Measurements from ENCODE around the gene LAMA3.

LAMA3 gene

DNA sequence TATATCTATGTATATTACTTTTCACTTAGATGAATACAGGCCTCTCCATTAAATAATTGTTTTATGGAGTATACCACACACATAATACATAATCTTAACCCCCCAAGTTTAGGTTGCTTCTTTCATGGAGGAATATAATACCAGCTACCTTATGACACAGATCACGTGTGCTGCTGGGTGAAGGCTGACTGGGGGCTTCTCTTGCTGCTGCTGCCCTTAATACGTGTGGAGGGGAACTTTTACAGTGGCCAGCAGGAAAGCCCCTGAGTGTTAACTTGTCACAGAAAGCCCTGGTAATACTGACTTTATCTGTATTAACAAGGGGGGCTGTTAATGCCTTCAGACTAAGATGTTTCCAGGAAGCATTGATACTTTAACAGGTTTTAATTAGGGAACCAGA lies 63.1 kb downstream of the LAMA3 start:
- no peak overlapping the region for H3K27ac ChIP-seq
- no peaks in the 10 kb centered on the region for H3K27me3 ChIP-seq (ENCODE audit: insufficient read depth, low read depth)
- TF ChIP-seq, protein P1, sequence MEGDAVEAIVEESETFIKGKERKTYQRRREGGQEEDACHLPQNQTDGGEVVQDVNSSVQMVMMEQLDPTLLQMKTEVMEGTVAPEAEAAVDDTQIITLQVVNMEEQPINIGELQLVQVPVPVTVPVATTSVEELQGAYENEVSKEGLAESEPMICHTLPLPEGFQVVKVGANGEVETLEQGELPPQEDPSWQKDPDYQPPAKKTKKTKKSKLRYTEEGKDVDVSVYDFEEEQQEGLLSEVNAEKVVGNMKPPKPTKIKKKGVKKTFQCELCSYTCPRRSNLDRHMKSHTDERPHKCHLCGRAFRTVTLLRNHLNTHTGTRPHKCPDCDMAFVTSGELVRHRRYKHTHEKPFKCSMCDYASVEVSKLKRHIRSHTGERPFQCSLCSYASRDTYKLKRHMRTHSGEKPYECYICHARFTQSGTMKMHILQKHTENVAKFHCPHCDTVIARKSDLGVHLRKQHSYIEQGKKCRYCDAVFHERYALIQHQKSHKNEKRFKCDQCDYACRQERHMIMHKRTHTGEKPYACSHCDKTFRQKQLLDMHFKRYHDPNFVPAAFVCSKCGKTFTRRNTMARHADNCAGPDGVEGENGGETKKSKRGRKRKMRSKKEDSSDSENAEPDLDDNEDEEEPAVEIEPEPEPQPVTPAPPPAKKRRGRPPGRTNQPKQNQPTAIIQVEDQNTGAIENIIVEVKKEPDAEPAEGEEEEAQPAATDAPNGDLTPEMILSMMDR (conservative IDR thresholded peaks at IDR 0.05; ENCODE audit: low read depth, low read length), result no peak
- no peak overlapping the region for H3K4me3 ChIP-seq (IDR thresholded peaks at IDR 0.05; ENCODE audit: insufficient read depth, low read depth, low read length)
- no peak overlapping the region for H2AFZ ChIP-seq (ENCODE audit: low read depth)
- no peaks in the 10 kb centered on the region for H4K20me1 ChIP-seq (ENCODE audit: insufficient read depth)
- no peaks in the 10 kb centered on the region for H3K4me1 ChIP-seq (ENCODE audit: low read depth, poor library complexity, severe bottlenecking)
- H3K4me2 ChIP-seq, result no peak overlapping the region
- no peaks in the 10 kb centered on the region for H3K79me2 ChIP-seq (ENCODE audit: insufficient read depth, low read depth)
- no peak overlapping the region for H3K9ac ChIP-seq
- no peaks in the 10 kb centered on the region for H3K36me3 ChIP-seq (ENCODE audit: insufficient read depth)

DNA sequence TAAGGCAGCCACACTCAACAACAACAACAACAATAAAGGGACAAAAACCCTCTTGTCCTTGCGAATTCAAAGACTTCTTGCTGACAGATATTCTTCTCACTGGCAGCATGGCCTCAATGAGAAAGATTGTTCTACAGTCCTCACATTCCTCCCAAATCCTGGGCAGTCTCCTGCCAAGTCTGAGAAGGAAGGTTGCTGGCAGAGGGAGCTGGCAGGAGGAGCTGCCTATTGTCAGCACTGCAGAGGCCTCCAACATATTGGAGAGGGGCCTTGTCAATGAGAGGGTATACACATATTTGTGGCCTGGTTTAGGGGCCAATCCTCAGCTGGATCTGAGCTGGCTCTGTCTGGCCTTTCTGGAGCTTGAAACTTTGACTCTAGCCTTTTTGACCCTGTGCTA lies 63.5 kb downstream of the LAMA3 start:
- Histone ChIP-seq H3K36me3 (ENCODE audit: insufficient read depth) (no peaks in the 10 kb centered on the region), H3K4me1 (ENCODE audit: low read depth, poor library complexity, severe bottlenecking) (no peaks in the 10 kb centered on the region), H3K79me2 (ENCODE audit: insufficient read depth, low read depth) (no peaks in the 10 kb centered on the region), H3K27ac (no peak overlapping the region), H4K20me1 (ENCODE audit: insufficient read depth) (no peaks in the 10 kb centered on the region), H3K4me2 (no peak overlapping the region), H3K9ac (no peak overlapping the region), H3K27me3 (ENCODE audit: insufficient read depth, low read depth) (no peaks in the 10 kb centered on the region), H2AFZ (ENCODE audit: low read depth) (no peak overlapping the region), H3K4me3 (IDR thresholded peaks at IDR 0.05; ENCODE audit: insufficient read depth, low read depth, low read length) (no peak overlapping the region)
- TF ChIP-seq, protein P1 (conservative IDR thresholded peaks at IDR 0.05; ENCODE audit: low read depth, low read length), result no peak

DNA sequence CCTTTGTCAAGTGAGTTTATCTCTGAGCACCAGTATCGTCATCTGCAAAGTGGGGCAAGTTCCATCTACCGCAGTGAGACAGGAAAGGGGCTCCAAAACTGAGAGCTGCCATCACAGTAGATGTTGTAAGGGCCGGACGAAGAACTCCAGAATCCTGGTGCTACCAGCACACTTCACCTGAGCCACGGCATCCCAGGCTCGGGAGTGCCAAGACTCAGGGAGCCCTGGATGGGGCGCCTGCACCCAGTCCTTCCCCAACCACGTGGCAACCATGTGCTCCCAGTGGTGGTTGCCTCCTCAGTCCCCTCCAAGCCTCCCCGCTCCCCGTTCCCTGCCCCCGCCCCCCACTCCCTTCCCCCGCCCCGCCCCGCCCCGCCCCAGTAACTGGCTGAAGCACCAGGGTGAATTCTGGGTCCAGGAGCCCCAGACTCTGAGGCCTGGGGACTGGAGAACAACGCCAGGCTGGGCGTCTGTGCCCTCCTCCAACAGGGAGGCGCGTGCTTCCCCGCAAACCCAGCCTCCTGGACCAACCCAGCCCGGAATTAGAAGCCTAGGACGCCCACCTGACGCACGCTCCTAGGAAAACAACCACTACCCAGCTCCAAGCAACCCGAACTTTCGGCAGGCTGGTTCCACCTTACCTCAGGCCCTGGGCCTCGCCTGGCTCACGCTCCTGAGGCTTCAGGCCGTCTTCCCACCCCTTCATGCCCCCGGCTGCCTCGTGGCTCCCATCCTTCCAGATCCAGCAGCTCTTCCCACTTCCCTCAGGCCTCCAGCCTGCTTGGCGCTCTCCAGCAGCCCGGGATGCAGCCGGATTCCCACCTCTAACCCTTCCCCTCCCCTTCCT lies 67.6 kb downstream of the LAMA3 start:
- H3K4me2 ChIP-seq, result no peak overlapping the region
- H4K20me1 ChIP-seq (ENCODE audit: insufficient read depth), result no peaks in the 10 kb centered on the region
- H3K4me3 ChIP-seq (IDR thresholded peaks at IDR 0.05; ENCODE audit: insufficient read depth, low read depth, low read length), result no peak overlapping the region
- no peak overlapping the region for H2AFZ ChIP-seq (ENCODE audit: low read depth)
- H3K79me2 ChIP-seq (ENCODE audit: insufficient read depth, low read depth), result no peaks in the 10 kb centered on the region
- H3K27ac ChIP-seq, result no peak overlapping the region
- no peak overlapping the region for H3K9ac ChIP-seq
- H3K4me1 ChIP-seq (ENCODE audit: low read depth, poor library complexity, severe bottlenecking), result no peaks in the 10 kb centered on the region
- H3K27me3 ChIP-seq (ENCODE audit: insufficient read depth, low read depth), result no peaks in the 10 kb centered on the region
- TF ChIP-seq, protein P1 (conservative IDR thresholded peaks at IDR 0.05; ENCODE audit: low read depth, low read length), result no peak
- no peaks in the 10 kb centered on the region for H3K36me3 ChIP-seq (ENCODE audit: insufficient read depth)

DNA sequence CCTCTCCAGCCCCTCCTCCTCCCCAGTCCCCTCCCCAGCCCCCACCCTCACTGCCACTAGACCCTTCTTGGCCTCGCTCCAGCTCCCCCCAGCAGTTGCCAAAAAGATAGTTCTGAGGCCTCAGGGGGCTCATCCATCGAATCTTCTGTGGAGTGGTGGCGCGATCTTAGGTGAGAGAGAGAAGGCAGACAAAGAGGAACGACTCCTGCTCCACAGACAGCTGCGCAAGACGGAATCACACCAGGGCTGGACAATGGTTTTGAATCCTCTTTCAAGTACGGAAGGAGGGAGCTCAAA lies 68.1 kb downstream of the LAMA3 start:
- no peak overlapping the region for H3K4me2 ChIP-seq
- no peak overlapping the region for H3K27ac ChIP-seq
- no peaks in the 10 kb centered on the region for H3K36me3 ChIP-seq (ENCODE audit: insufficient read depth)
- no peaks in the 10 kb centered on the region for H3K4me1 ChIP-seq (ENCODE audit: low read depth, poor library complexity, severe bottlenecking)
- TF ChIP-seq, protein P1 (conservative IDR thresholded peaks at IDR 0.05; ENCODE audit: low read depth, low read length), result no peak
- H2AFZ ChIP-seq (ENCODE audit: low read depth), result no peak overlapping the region
- H3K79me2 ChIP-seq (ENCODE audit: insufficient read depth, low read depth), result no peaks in the 10 kb centered on the region
- no peak overlapping the region for H3K4me3 ChIP-seq (IDR thresholded peaks at IDR 0.05; ENCODE audit: insufficient read depth, low read depth, low read length)
- no peak overlapping the region for H3K9ac ChIP-seq
- no peaks in the 10 kb centered on the region for H4K20me1 ChIP-seq (ENCODE audit: insufficient read depth)
- no peaks in the 10 kb centered on the region for H3K27me3 ChIP-seq (ENCODE audit: insufficient read depth, low read depth)

Data from KMS-11 (cell line).